Effector CD4-positive, alpha-beta T cell (primary cell): ENCODE results near the gene POU3F3.

Source experiments
- DNase-seq: peaks from one replicate; pipeline ENCODE4 v3.0.0-alpha.2; 2020

The POU3F3 gene

DNA sequence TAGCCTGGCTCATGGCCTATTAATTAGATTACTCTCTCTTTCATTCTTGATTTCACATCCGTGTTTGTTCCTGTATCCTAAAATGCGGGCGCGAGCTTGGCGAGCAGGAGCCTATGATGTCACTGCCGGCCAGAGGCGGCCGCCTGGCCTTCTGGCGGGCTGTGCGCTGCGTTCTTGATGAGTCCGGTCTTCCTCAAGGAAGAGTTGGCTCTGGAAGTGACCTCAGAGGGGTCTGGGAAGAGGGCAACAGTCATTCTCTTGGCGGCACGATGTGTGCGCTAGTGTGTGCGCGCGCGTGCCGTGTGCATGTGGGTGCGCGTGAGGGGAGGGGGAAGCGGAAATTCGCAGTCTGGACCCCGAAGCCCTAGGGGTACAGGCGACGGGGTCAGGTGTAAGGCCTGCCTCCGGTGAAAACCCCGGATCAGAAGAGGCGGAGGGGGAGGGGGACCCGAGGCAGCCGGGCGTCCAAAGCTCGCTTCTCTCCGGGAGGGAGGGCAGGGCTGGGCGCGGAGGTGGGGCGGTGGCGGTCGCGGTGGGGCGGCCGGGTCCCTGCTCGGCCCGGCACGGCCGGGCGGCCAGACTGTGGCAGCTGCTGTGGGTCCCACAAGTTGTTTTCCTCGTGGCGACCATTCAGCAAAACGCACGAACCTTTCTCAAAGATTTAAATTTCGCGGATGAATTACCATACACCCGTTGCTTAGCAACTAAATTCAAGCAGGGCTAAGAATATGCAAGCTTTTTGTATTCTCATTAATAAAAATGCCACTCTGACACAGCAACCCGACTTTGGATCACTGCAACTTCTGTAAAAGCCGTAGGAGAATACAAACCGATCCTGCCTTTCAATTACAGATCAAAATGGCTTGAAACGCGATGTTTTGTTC is 8.4 kb downstream of the POU3F3 start:
- DNase-seq = no peak

DNA sequence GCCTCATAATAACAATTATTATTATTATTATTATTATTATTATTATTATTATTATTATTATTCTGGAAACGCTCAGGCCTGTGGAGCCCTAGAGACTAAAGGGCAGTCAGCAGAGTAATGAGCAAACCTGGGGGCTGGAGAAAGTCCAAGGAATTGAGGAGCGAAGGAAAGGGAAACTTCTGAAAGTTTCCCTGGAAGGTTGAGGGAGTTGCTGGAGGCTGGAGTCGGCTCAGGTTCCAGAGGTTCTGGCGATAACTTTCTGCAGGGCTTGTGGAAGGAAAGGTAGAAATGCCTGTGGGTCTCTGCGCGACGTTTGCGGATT is 9.2 kb downstream of the POU3F3 start:
- no peak for DNase-seq

DNA sequence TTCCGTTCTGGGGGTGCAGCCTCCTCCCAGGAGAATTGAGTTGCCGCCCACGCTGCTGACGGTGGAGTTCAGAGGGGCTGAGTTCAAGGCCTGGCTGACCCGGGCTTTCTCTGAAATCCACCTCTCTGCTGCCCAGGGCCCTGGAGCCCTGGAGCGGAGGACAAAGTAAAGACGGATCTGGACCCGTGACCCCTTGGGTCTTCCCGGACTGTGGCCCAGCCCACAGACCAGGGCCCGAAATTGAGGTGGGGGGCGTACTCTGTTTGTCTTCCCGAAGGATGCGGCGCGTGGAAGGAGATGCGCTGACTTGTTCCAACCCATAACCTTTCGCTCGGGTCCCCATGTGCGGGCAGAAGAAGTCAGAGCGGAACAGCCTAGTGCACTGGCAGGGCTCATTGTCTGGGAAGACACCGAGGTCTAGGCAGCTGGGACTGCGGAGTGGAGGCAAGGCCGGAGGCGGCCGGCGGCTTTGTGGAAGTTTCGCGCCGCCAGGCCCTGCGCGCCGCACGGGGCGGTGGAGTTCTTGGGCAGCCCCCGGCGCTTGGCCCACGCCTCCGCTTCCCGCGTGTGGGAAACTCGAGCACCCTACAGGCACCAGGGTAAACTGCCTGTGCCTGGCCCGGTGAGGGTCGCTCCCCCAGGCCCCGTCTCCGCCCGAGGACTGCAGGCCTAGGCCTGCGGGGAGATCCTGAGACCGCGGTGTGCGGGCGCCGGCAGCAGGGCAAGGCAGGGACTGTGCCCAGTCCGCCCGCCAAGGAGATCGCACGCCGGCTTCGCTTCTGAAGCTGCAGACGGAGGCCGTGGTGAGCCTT is 9.8 kb downstream of the POU3F3 start:
- DNase-seq = no peak

DNA sequence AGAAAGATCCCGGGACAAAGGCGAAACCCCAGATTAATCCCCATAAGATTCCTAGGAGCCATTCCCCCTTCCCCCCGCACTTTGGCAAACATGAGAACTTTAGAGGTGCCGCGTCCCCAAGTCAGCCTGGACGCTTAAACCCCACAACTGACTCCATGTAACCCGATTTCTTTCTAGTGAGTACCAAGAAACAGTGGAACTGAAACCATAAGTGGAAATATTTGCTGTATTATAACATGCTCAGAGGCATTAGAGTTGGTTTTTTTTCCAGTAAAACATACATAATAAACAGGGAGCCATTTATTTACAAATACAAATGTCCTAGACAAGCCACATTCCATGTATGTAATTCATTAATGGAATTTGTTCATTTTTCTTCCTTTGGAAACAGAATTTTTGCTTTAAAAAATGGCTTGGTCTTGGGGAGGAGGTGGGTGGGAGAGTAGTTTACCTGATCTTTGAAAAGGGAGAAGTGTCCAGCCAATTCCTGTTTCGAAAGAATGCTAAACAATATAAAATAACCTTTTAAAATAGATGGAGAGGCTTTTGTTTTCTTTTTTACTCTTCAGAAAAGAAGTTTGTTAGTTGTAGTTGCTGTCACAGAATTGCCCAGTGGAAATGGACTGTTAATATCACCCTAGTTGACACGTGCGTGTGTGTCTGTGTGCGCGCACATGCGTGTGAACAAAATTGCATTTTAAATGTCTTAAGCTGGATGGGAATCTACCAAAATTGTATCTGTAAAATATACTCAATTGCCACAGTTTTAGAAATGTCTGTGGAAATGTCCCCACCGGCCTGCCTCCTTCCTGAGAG is 10.6 kb downstream of the POU3F3 start:
- DNase-seq = no peak

DNA sequence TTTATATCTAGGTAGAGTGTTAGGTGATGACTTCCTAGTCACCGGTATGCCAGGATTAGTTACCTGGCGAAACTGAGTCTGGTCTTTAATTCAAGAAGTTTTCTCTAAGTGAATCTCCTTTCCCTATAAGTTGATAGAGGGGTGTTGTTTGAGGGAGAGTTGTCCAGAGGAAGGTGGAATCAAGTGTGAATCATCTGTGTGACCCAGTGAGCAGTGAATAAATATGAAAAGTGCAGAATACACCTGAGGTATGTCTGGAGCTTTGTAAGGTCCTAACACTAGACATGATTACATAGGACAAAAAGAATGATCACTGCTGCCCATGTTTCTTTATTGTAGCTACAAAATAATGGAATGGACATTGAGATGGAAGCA is 11.2 kb downstream of the POU3F3 start:
- DNase-seq = no peak

DNA sequence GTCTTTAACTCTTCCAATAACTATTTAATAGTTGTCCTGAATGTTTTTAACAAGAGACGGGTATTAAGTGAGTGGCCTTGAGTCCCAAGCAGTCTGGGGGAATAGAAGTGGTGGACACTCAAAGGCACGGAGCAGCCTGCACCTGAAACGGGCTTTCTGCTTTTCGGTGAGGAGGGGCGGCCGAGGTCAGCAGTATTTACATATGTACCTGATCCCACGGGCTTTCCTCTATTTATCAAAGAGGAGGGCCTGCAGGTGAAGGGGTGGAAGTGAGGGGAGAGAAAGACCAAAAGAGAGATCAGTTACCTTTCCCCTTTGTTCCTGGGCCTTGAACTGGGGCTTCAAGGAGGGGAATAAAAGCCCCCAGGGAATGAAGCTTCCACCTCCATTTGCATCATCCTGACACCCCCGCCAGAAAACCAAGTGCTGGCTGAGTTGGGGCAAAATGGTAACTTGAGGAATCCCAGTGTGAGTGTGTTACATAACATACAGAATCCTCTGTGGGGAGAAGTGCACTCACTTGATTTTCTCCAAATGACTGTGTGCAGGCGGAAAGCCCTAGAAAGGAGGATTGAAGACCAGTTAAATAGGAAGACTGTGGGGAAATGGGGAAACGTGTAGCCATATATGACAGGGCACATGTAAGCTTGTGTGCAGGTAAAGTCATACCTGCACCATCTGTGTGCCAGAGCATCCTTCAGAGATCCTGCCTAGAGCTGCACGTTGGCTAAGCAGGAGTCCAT is 12.4 kb downstream of the POU3F3 start:
- no peak for DNase-seq

DNA sequence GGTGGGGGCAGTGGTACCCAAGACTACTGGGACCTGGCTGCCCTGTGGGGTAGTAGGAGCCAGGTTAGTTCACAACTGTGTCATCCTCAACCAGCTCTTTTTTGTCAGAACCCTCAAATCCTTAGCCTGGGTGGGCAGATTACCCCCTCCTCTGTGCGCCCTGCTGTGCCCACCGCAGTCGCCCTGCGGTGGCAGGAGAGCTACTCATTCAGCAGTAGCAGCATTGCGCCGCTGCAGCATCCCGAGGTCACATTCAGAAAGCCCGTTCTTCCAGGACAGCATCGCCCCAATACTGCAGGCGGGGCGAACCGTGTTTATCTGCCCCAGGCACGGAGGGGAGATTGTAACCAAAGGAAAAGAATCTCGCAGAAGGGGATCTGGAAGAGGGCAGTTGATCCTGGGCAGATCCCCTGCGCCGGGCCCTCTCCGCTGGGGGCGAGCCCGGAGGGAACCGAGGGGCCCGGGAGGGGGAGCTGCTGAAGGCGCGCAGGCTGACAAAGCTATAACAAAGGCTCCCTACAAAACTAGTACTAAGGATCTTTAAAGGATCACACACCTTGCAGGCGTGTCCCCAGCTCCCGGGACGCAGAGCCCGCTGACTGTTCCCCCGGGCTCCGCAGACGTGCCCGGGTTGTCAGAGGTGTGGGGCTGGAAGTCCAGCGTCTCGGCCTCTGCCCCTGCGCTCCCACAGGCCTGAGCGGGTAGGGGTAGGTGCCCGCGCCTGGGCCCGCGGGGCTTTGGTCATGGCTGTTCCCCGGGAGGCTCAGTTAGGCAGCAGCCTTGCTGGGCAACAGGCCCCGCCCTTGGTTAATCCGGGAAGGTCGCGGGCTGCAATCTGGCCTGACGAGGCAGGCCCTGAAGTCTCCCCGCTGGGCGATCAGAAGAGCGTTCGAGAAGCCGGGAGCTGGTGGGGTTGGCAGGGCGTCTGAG is 13.2 kb downstream of the POU3F3 start:
- DNase-seq = no peak

DNA sequence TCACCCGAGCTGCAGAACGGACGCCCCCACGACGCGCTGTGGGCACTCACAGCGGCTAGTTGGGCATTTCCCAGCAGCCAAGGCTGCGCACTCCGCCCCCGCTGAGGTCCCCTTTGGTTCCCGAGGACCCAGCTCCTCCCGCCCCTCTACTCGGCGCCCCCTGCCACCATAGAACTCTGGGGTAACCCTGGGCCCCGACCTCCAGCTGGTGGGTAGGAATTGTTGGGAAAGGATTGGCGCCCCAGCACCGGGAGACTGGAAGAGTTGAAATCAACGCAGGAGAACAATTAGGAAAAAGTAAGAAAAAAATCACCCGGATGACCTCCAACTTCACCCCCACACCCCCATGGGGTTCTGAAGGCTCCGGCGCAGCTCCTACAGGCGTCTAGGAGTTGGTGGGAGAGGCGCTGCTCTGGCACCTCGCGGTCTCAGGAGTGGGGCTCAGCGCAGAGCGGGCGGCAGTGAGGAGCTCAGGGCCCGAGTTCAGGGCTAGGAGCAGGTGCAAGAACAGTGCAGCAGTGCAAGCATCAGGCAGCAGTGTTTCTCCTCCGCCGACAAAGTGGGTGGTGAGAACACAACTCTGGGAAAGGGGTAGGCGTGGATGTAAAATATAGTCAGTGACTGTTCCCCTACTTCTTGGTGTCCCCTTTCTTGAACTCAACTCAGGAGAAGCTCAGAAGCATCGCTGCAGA is 14.0 kb downstream of the POU3F3 start:
- no peak for DNase-seq

DNA sequence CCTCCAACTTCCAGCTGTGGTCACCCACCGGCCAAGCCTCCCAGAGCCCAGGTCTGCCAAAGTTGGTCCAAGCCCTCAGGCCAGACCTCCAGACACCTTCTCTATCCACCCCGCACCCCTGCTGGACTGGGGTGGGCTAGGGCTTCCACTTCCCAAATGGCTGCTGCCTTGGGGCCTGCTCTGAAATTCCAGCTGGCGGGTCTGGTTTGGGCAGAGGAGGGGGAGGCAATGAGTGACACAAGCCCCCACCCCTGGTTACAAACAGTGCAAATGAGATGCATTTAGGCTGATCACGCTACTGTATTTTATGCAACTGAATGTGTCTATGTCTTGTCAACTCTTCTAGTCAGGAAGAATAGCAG is 14.6 kb downstream of the POU3F3 start:
- DNase-seq = no peak

DNA sequence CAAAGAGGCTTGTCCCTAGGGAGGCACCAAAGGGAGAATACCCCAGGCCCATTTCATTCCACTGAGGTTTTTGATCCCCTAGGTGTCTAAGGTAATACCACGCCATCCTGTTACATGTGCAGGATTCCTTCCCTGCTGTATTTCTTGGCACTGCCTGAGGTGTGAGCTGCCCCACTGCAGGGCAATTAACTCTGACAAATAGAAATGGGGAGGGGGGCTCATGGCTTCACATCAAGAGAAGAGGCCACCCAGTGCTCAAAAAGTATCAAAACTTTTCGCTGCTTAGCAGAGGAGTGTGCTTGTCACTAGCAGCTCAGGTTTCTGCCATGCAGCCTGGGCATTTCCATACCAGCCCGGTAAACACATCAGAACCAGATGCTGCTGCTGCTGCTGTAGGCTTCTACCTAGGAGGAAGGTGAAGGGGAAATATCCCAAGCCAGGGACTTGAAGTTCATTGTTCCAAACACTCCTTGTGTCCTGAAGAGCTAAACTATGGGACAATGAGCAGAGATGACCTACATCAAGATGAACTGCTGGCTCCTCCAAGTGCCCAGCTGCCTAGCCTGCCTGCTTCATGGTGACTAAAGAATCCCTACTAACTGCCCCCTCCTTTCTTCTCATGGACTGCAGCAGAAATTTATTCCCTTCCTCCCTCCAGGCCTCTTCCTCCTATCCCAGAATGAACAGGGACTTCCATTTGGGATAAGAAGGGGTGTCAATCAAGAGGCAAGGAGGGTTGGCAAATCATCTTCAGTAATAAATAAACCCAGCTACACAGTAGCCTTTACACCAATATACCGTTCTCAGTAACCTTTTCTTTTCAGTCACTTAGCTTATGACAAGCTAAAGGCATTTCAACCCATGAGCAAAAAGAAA is 16.4 kb downstream of the POU3F3 start:
- DNase-seq = no peak

DNA sequence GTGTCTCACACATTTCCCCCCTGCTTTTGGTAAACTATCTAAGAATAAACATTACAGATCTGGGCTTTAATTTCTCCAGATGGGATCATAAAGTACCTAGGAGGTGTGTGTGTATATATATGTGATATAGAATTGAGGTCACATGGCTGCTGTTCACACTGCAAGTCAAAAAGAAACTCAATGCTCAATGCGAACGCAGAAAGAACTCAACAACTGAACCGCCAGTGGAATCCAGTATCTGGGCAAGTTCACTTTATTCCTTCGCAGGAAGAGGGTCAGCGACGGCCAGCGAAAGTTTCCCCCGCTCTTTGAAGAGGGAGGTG is 17.7 kb downstream of the POU3F3 start:
- DNase-seq = no peak

DNA sequence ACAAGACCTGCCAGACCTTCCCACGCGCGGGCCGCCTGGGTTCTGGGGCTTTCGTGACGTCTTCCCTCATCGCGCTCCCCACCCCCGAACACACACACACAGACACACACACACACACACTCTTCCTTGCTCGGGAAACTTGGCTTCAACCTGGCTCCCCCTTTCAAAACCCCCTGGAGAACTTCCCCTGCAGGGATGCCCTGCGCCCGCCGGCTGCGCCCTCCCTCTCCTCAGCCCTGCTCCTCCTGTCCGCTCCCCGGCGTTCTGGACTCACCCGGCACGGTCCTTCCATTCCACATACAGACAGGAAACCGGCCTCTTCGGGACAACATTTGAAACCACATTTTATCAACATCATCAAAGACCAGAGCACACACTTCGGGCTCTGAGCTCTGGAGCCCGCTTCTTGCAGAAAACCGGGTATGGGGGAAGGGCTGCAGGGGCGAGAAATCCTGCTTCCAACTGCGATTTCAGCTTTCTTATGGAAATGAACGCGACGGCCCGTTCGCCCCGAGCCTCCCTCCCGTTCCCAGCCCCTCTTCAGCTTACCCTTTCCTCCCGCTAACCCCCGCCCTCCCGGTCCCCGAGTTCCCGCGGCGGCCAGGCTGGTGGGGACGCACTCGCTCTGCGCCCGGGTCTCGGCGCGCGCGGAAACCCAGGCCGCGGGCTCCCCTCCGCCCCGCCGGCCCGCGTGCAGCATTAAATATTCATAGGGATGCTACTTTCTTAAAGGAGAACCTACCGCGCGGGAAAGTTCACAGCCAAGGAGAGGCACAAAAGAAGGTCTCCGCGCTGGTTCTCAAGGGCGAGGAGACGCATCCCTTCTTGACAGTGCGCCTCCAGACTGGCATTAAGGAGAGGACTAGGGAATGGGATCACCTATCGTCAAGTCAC is 18.3 kb downstream of the POU3F3 start:
- DNase-seq = no peak

DNA sequence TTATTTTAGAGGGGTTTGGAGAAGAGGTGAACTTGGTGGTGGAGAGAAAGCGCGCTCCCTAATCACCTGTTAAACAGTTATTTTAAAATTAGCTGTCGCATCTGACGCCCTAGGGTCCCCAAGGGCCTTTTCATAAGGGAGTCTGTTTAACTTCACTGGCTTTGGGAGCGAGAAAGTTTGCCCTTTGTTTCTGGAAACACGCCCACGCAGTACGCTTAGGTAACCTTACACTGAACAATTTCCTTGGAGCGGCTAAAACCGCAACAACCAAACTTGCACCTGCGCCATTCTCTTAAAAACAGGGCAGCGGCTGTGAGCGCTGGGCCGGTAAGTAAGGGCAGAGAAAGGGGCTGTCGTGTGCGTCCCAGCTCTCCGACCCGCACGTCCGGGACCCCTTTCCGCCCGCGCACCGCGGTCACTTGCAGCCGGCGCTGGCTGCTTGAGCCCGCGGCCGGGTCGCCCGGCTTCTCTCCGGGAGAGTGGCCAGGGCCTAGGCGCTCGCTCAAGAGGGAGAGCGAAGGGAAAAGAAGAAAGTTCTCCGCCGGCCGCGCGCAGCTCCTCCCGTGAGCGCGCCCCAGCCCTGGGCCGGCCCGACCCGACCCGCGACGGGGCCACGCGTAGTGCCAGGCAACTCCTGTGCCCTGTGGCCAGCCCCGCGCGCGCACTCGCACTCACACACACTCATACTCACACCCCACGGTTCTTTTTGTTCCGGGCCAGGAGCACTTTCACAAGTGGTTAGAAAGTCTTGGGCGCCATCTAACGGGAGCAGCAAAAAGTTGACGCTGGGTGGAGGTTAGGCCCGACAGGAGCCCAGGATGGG is 19.2 kb downstream of the POU3F3 start:
- DNase-seq = no peak

DNA sequence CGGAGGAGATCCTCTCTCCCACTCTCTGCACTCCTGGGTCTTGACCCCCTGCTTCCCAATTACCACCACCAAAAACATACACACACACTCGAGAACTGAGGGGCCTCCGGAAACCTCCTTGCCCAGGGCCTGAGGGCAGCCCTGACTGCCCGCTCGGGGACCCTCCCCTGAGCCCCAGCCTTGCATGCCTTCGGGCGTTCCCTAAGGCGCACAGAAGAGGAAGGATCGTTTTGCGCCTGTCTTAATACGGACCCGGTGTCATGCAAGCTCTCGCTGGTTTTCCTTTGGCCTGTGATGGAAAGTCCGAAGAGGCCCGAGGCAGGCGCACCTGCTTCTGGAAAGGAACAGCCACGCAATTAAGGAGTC is 19.8 kb downstream of the POU3F3 start:
- DNase-seq = no peak

DNA sequence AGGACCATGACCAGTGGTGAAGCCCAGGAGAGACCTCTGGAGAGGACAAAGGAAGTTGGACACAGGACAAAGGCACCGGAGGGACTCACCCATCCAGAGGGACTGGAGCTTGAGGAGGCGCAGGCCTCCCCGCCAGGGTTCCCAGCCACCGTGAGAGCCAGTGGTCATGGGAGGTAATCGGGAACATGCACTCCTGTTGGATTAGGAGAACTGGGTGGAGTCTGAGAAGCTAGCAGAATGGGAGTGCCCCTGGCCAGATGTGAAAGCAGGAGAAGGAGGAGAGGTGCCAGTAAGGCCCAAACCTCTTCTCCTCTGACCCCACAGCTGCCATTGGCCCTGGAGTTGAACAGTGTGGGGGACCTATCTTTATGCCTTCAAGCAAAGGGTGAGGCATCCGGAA is 20.3 kb downstream of the POU3F3 start:
- DNase-seq = no peak

DNA sequence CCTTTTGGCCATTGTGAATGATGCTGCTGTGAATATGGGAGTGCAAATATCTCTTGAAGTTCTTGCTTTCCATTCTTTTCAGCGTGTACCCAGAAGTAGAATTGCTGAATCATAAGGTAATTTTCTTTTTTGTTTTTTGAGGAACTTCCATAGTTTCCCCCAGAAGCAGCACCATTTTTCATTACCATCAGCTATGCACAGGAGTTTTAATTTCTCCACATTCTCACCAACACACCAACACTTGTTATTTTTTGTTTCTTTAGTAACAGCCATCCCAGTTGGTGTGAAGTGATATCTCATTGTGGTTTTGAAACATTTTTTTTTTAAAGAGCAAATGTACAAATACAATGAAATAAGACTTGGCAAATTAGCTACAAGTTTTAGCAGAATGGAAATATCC is 21.3 kb downstream of the POU3F3 start:
- DNase-seq = no peak

DNA sequence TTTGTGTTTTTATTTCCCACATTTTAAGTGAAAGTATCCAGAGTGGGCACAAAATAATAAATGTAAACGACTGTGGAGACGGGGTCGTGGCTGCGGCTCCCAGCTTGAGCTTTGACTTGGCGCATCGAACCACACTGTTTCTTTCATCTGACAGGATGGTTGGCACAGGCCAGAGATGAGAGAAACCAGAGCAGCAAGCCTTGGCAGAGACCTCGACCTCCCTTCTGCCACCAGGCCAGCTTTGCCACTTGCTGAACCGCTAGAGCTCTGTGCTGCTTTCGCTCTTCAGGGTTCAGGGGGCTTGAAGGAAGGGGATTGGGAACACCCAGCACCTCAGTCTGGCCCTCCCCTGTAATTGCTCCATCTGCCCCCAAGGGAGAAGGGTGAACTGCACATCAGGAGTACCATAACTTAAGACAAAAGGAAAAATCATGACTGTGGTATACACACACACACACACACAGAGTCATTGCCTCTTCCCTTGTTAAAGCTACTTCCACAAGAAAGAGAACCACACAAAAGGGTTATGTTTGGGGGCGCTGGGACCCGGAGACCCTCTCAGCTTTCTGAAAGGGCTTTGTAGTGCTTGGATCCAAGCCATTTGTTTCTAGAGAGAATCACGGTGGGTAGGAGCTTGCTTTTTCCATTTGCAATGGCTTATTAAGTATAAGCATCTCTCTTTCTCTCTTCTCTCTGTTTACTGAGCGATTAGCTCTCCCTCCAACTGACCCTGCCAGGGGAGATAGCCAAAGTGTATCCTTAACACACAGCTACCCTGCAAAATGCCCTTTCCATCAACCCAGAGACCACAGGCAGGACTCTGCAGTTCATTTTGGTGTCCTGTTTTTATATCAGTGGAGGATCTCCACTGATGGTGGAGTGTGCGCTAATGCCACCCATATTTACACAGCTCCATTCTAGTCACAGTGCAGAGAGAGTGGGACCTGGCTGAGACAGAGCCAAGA is 23.0 kb downstream of the POU3F3 start:
- no peak for DNase-seq
